DMS53 (cell line): ENCODE measurements around the gene KLHL2.
A peak's percentile ranks its signal among the peaks of the same experiment; 100 is the strongest.
"Not testable (repeated sequence)": the region's sequence is repeated elsewhere in the genome, so short reads cannot be mapped to it uniquely, and the experiment has no call there.

Source experiments
- DNase-seq: peaks from one replicate; lab custom pipeline; 2025; lab: John Stamatoyannopoulos, UW

KLHL2 gene

GRCh38 chr4:165232623-165233433 lies 25.5 kb downstream of the KLHL2 start:
- DNase-seq, result not testable (repeated sequence)

- DNase-seq, result no peak
Observed at GRCh38 chr4:165234766-165235165, 27.4 kb downstream of the KLHL2 start.

- not testable (repeated sequence) for DNase-seq
Observed at GRCh38 chr4:165236852-165237251, 29.5 kb downstream of the KLHL2 start.

GRCh38 chr4:165238041-165238640 lies 30.8 kb downstream of the KLHL2 start:
- DNase-seq, result peak; percentile 53

GRCh38 chr4:165240761-165241160 lies 33.4 kb downstream of the KLHL2 start:
- not testable (repeated sequence) for DNase-seq

GRCh38 chr4:165244148-165244547 lies 36.8 kb downstream of the KLHL2 start:
- DNase-seq, result not testable (repeated sequence)

GRCh38 chr4:165244587-165245186 lies 37.3 kb downstream of the KLHL2 start:
- DNase-seq, result not testable (repeated sequence)

GRCh38 chr4:165248102-165248501 lies 40.7 kb downstream of the KLHL2 start:
- no peak for DNase-seq

GRCh38 chr4:165248904-165249303 lies 41.5 kb downstream of the KLHL2 start:
- not testable (repeated sequence) for DNase-seq

GRCh38 chr4:165254771-165255170 lies 47.4 kb downstream of the KLHL2 start:
- DNase-seq, result peak; percentile 38

GRCh38 chr4:165255439-165255838 lies 48.1 kb downstream of the KLHL2 start:
- peak; percentile 54 for DNase-seq

GRCh38 chr4:165256074-165256659 lies 48.8 kb downstream of the KLHL2 start:
- peak; percentile 72 for DNase-seq

GRCh38 chr4:165259776-165260175 lies 52.4 kb downstream of the KLHL2 start:
- DNase-seq, result not testable (repeated sequence)

GRCh38 chr4:165262306-165262705 lies 54.9 kb downstream of the KLHL2 start:
- not testable (repeated sequence) for DNase-seq

GRCh38 chr4:165263466-165263865 lies 56.1 kb downstream of the KLHL2 start:
- DNase-seq, result not testable (repeated sequence)

GRCh38 chr4:165269931-165270330 lies 62.6 kb downstream of the KLHL2 start:
- not testable (repeated sequence) for DNase-seq

GRCh38 chr4:165273443-165273842 lies 66.1 kb downstream of the KLHL2 start:
- not testable (repeated sequence) for DNase-seq

- DNase-seq, result not testable (repeated sequence)
Observed at GRCh38 chr4:165275357-165275756, 68.0 kb downstream of the KLHL2 start.

GRCh38 chr4:165279531-165279930 lies 72.2 kb downstream of the KLHL2 start:
- DNase-seq, result not testable (repeated sequence)

- not testable (repeated sequence) for DNase-seq
Observed at GRCh38 chr4:165284697-165285096, 77.3 kb downstream of the KLHL2 start.

GRCh38 chr4:165286619-165287340 lies 79.4 kb downstream of the KLHL2 start:
- DNase-seq, result not testable (repeated sequence)

GRCh38 chr4:165288226-165288625 lies 80.9 kb downstream of the KLHL2 start:
- no peak for DNase-seq
